HTERT RPE-1 (cell line): ENCODE data around the gene SLC7A9.
"Not testable (repeated sequence)": the region's sequence is repeated elsewhere in the genome, so short reads cannot be mapped to it uniquely, and the experiment has no call there.

Experiments used
- in situ Hi-C: fragments of 300-500 bp; cut with MboI; formaldehyde crosslinking; loops from 4 replicates; pipeline ENCODE4 v1.14.3; 2020; ENCODE audit warnings: low sequenced_read_pairs

Gene SLC7A9

DNA sequence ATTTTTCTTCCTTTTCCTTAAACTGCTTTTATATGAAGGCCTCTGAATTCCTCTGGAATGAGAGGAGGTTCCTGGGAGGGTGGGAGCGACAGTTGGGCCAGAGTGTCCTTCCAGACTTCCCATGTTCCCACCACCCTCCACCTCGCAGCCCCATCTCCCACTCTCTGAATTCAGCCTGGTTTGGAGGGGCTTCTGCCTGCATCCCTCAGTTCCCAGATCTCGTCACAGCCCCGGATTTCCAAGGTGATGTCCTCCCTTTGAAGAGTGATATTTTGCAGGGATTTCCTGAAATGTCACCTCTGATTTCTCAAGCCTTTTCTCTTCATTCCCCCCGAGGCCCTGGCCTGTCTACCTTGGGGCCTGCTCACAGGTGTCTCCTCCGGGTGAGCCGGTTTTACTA, 16.7 kb upstream of the SLC7A9 start:
- in situ Hi-C loops = no loop called here

DNA sequence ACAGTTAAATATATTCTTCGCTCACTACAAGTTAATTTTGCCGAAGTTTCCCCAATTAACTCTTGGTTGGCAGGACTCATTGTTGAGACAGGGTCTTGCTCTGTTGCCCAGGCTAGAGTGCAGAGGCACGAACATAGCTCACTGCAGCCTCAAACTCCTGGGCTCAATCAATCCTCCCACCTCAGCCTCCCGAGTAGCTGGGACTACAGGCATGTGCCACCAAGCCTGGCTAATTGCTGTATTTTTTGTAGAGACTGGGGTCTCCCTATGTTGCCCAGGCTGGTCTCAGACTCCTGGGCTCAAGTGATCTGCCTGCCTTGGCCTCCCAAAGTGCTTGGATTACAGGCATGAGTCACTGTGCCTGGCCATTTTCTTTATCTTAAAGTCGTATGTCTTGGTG, 15.7 kb upstream of the SLC7A9 start:
- in situ Hi-C loops = not testable (repeated sequence)

DNA sequence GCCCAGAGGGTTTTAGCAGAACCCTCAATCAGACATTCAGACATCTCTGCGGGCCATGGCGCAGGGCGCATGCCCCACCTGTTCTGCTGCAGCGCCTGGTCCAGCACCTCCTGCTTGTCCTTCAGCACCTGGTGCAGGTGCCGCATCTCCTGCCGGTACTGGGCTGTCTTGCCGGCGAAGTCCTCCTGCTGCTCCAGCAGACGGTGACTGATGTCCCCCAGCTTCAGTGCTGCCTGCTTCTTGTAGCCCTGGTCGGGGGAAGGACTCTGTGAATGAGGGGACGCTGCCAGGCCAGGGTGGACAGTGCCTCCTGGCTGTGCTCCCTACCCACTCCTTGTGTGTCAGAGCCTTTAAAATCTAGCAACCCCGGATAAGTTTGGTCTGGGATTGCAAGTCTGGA, 12.2 kb upstream of the SLC7A9 start:
- in situ Hi-C loops = no loop called here

DNA sequence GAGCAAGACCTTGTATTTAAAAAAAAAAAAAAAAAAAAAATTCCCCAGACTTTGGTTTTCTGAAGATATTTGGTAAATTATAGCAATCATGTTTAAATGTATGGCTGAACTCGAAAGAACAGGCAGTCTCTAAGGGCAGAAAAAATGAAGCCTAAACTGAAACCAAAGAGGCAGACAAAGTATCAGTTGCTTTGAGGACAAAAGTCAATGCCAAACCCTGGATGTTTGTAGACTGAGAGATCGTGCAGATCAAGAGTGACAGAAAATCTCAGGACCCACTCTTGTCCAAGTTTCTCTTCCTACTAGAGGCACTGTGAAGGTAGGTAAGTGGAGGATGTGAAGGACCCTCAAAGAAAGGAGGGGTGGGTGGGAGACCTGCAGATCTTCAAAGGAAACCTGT, 11.1 kb upstream of the SLC7A9 start:
- in situ Hi-C loops = no loop called here

DNA sequence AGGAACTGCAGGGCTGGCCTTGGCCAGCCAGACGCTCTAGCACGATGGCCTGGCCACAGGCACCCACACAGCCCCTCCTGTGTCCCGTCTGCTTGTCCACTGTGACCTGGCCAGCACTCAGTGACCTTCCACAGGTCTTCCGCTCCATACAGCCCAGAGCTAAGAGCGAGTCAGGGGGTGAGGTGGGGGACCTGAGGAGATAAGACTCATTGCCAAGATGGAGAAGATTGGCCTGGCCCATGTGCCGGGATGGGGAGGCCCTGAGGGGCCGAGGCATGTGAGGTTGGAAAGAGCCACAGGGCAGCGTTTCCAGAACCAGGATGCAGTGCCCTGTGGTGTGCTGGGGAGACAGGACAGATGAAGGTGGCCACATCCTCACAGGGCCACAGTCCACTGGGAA, 10.2 kb upstream of the SLC7A9 start:
- in situ Hi-C loops = no loop called here

DNA sequence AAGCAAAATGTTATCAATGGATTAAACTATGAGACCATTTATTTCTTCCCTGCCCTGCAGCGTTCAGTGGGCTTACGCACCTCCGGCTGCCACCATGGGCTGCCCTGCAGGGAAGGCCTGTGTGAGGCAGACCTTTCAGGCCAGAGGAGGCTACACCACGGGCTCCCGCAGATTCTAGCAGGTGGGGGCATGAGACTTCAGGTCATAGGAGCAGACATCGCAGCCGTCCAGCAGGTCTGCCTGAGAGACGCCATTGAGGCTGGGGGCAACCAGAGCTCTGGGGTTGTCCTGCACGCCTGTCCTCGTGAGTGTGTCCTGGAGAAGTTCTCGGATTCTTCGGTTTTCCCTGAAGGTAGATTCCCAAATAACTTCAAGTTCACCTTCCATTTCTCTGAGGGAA, 9.4 kb upstream of the SLC7A9 start:
- in situ Hi-C loops = no loop called here

DNA sequence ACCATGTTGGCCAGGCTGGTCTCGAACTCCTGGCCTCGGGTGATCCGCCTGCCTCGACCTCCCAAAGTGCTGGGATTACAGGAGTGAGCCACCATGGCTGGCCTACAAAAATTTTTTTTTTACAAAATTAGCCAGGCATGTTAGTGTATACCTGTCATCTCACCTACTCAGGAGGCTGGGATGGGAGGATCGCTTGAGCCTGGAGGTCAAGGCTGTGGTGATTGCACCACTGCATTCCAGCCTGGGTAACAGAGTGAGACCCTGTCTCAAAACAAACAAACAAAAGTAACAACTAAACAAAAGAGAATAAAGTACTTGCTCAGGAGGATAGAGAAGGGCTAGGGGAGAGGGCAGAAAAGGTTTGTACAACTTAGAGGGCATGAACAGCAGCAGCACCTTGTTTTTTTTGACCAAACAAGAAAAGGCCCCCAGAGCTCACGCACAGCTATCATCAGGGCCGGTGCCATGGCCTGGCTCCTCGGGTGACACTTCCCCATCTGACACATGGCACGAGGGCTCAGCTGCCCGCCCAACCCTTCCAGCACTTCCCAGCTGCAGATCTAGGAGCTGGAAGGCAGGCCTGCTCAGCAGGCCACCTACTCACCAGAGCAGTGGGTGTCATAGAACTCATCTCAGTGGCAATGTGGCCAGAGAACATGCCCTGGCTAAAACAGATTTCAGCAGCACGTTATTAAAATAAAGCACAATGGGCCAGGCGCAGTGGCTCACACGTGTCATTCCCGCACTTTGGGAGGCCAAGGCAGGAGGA, 8.6 kb upstream of the SLC7A9 start:
- in situ Hi-C loops = no loop called here

DNA sequence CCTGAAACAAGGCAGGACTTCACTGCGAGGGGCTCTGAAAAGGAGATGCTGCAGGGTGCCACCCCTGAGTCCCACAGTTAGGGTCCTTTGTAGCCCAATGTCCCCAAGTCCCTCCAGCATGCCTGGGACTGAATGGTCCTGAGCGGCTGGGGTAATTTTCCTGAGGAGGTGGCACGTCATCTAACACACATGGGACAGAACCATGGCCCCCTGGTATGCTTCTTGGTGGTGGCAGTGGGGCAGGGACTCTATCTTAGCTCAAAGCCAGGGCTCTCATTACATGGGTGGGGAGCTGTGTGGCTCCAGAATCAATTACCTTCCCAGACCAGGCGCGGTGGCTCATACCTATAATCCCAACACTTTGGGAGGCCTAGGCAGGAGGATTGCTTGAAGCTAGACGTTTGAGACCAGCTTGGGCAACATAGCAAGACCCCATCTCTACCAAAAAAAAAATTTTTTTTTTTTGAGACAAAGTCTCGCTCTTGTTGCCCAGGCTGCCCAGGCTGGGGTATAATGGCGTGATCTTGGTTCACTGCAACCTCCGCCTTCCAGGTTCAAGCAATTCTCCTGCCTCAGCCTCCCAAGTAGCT, 7.9 kb upstream of the SLC7A9 start:
- in situ Hi-C loops = no loop called here

DNA sequence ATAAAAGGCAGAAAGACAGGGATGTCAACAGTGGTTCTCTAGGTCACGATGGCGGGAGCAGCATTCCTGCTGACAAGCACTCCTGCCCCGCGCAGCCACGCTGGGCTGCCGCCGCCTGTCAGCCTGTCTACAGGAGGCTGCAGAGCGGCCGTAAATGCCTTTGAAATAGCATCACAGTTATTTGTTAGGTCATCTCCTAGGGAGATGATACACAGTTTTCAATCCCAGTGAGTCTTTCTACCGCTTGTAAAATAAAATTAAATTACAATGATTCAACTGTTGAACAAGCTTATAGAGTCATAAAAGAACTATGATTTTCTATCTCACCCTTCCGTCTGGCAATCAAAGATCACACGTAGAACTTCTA, 7.3 kb upstream of the SLC7A9 start:
- in situ Hi-C loops = no loop called here

DNA sequence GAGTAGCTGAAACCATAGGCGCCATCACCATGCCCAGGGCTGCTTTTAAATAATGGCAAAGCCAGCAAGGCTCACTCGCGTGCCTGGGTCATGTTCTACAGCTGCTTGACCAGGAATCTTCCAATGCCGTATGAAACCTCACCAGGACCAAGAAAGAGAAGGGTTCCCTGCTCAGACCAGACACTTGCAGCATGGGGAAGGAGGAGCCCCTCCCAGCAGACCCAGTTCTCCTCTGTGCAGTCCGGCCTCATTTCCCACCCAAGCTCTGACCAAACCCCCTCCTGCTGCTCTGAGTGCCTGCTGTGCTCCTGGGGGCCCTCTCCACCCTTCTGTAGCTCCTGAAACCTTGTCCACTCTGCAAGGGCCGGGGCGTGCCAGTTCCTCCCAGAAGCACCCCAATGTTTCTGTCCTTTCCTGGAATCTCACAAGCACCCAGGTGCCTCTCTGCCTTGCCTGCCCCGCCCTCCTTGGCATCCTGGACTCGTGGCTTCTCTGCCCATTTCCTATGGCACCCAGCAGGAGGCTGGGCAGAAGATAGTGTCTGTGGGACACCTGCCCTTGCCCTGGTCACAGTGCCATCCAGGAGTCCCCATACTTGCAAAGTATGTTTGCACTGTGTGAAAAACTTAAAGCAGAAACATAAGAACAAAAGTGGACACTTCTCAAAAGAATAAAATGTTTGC, 6.8 kb upstream of the SLC7A9 start:
- in situ Hi-C loops = no loop called here

DNA sequence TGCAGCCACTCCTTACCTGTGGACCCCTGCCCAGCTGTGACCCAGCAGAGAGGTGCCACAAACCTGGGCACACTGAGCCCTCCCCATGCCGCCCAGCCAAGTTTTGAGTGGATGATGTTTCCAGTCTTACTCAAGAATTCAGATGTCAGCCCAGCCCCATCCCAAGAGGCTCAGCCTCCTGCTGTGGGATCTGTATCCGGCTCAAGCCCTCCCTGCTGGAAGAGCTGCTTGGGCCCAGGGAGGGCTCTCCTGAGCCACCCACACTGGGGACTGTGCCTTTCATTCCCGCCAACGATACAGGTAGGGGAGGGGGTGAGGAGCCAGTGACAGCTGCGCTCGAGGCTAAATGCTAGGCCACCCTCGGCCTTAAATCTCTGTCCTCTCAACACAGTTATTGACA, 5.9 kb upstream of the SLC7A9 start:
- in situ Hi-C loops = no loop called here

DNA sequence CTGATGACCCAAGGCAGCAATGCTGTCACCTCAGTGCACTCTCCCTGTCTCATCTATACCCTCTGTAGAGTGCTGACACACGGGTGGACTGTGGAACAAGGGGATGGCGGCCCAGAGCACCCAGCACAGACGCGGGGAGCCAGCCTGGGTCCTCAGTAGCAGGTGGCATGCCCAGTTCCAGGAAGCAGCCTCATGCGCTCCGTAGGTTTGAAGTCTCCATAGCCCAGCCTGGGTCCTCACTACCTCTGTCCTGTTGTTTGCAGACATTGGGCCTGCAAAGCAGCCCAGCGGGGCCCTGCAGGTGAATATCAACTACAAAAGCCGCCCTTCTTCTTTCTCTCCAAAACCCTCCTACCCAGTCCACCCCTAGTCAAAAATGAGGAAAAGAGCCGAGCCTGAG, 5.0 kb upstream of the SLC7A9 start:
- in situ Hi-C loops = no loop called here

DNA sequence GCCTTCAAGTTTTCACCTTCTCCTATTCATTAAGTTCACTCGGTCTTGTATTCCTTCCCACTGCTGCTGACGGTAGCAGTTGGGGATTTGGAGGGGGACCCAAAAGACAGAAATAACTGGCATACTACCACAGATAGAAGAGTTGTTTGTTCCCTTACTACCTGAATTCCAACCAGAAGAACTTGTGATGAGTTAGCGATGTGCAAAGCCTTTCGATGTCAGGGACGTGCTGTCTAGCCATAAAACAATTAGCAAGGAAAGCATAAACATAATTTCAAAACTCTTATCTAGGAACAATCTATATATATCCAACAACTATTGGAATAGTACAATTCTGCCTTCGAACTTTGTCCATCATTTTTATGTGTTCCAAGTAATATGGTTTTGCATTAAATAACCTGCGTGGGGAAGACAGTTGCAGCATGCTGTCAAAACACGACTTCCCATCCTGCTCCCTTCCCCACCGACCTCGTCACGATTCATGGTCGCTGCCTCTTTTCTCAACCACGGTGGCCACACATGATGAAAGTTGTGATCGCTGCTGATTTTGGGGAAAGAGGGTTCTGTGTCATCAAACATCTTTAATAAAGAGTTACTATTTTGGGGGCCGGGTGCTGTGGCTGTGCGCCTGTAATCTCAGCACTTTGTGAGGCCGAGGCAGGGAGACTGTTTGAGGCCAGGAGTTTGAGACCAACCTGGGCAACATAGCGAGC, 3.8 kb upstream of the SLC7A9 start:
- in situ Hi-C loops = no loop called here

DNA sequence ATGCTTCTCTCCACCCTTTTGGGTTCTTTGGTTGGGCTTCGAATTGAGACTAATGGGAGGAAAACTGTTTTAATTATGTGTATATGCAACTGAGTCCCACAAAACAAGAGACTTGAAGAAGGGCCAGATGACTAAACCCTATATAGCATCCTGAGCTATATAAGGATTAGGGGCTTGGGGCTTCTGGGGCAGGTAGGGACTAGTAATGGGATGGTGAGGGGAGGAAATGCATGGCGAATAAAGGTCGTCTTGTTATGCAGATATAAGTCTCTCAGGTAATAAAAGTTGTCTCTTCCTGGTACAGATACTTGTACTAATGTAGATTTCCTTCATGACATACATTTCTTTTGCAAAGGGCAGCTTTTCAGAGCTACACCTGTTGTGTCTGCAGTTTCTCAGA, 2.8 kb upstream of the SLC7A9 start:
- in situ Hi-C loops = no loop called here

DNA sequence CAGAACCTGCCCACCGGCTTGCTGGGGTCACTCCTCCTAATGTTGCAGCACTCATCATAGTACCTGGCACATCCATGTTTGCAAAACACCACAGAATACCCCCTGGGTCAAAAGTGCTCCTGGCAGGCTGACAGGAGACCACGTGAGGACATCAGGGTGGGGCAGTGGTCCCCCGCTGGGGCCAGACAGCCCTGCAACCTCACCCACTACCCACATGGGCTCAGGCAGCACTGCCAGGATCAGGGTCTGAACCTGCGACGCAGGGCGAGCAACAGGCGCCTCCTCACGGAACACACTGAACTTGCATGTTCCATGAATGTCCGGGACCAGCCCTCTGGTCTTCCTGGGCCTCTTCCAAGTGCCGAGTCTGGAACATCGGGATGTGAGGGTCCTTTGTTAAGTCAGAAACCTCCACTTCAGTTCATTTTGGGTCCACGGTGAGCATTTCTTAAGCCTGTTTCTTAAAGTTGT, 1.4 kb upstream of the SLC7A9 start:
- in situ Hi-C loops = no loop called here

DNA sequence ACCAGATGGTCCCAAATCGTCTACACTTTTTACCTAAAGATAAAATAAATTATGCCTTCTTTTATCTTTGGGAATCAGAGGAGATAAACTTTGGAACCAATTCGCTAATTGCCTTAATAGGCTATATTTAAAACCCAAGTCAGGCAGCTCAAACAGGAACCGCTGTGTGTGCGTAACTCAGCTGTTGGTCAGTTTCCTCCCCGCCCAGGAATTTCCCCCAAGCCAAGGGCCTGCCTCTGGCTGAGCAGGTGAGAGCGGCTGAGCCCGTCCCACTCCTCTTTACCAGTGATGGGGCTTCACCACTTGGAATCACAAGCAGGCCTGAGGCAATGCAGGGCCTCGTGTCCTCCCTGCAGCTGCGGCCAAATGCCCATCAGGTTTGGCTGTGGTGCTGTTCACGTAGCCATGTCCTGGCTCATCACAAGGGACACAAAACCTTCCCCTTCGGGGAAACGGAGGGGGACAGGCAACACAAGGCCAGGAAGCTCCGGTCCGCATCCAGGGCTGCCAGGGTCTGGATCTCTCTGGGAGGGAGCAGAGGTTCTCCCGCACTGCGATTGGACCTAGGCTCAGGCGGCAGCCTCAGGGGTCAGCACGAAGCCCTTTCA, 503 bp upstream of the SLC7A9 start:
- in situ Hi-C loops = no loop called here

DNA sequence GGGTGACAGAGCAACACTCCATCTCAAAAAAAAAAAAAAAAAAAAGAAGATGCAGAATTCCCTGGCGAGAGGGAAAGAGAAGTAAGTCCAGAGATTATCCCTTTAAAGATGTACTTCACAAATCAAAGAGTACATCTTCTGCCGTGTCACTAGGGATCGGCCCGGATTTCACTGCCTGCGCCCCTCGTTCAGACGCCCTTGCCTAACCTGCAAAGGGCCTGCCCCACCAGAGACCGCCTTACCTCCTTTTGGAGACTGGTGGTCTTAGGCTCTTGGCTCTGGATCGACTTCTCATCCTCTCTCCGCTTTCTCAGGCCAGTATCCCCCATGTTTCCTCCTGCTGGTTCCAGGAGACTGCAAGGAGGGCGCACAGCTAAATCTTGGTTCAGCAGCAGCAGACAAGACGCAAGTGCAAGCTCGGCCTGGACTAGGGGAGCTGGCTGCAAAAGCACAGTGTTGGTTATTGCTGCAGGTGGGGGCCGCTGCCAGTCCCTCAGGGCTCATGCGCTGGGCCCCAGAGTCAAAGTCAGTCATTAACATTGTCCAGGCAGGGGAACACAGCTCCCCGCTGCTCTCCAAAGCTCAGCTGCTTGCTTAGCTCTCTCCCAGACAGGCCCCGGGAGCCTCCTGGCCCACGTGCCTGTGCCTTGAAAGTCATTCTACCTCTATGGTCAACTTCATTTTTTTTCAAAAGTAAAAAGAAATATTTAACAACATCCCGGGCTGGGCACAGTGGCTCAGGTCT, 1.2 kb downstream of the SLC7A9 start:
- in situ Hi-C loops = no loop called here

DNA sequence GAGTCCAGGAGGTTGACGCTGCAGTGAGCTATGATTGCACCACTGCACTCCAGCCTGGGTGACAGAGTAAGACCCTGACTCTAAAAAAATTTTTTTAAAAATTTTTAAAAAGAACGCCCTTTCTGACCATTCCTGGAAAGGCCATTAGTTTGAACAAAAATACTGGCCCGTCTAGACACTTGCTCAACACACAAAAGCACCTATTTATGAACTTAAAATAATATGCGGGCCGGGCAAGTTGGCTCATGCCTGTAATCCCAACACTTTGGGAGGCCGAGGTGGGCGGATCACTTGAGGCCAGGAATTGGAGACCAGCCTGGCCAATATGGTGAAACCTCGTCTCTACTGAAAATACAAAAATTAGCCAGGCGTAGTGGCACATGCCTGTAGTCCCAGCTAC, 2.1 kb downstream of the SLC7A9 start:
- in situ Hi-C loops = not testable (repeated sequence)

DNA sequence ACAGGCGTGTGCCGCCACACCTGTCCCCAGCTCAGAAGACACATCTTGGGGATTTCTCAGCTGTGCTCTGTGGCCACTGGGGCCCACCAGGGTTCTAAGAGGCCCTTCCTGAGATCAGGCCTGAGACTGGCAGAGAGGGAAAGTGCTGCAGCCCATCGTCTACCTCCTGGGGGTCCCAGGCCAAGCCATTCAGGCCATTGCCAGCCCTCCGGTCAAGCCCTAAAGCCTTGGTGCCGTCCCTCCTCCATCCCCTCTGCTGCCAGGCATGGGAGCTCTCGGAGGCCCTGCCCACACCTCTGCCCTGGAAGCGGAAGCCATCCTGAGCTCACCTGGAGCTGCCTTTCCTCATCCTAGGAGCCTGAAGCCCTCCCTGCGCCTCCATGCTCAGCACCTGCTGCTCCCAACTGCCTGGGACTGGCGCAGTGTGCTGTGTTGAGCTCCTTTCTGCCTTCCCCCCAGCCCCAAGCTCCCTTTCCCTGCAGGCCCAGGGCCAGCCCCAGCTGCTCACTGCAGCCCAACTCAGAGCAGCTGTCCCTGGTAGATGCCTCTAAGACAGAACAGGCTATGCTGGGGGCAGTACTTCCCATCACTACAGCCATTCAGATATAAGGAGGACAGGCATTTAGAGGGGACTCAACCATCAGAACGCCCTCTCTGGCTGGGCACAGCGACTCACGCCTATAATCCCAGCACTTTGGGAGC, 2.9 kb downstream of the SLC7A9 start:
- in situ Hi-C loops = no loop called here

DNA sequence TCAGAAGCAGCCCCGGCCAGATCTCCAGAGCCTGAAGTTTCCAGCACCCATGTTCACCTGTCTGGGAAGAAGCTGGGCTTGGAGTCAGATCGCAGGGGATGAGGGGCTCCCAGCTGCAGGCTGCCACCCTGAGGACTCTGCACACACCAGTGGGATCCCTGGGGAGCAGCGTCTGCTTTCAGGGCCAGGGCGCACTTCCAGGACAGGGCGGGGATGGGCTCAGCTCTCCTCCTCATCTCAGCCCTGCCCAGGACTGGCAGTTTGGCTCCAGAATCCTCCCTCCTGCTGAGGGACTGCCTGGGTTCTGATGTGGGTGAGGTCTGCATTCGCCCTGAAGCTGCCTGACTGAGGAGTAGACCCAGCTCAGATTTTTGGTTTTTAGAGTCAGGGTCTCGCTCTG, 3.5 kb downstream of the SLC7A9 start:
- in situ Hi-C loops = no loop called here
